Stimulated activated CD4-positive, alpha-beta T cell treated with anti-CD3 and anti-CD28 coated beads, Interleukin-2, amount 100 ng/mL, for 48 hours (primary cell): Measurements from ENCODE around the gene SLC25A44.
"Not testable (repeated sequence)": the region's sequence is repeated elsewhere in the genome, so short reads cannot be mapped to it uniquely, and the experiment has no call there.

Experiments
- DNase-seq, 2 donors: peaks; one replicate each; pipeline ENCODE4 v3.0.0-alpha.2; 2020

SLC25A44 gene

DNA sequence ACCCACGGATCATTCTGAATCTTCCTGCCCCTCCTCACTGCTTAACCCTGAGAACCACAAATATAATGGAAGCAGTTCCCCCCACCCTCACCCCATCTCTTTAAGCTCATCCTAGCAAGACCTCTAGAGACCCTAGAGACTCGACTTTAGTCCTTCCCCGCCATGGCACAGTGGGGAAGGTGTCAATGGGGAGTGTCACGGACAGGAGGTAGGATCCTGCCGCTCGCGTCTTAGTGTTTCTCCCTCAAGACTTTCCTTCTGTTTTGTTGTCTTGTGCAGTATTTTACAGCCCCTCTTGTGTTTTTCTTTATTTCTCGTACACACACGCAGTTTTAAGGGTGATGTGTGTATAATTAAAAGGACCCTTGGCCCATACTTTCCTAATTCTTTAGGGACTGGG, 18.2 kb downstream of the SLC25A44 start:
- no peak for DNase-seq

DNA sequence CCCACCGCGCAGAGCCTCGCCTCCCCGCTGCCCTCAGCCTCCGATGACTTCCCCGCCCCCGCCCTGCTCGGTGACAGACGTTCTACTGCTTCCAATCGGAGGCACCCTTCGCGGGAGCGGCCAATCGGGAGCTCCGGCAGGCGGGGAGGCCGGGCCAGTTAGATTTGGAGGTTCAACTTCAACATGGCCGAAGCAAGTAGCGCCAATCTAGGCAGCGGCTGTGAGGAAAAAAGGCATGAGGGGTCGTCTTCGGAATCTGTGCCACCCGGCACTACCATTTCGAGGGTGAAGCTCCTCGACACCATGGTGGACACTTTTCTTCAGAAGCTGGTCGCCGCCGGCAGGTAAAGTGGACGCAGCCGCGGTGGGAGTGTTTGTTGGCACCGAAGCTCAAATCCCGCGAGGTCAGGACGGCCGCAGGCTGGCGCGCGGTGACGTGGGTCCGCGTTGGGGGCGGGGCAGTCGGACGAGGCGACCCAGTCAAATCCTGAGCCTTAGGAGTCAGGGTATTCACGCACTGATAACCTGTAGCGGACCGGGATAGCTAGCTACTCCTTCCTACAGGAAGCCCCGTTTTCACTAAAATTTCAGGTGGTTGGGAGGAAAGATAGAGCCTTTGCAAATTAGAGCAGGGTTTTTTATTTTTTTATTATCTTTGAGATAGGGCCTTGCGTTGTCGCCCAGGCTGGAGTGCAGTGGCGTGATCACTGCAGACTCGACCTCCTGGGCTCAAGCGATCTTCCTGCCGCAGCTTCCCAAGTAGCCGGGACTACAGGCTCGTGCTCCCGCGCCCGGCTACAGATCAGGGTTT, 19.1 kb downstream of the SLC25A44 start, which contains the start of gene PMF1:
TSS of gene PMF1 (plus strand) at position 175 of the 811 bp plus-strand sequence. CDS start at position 184, 9 bp downstream.
- DNase-seq: peak; percentile 93 to 94

DNA sequence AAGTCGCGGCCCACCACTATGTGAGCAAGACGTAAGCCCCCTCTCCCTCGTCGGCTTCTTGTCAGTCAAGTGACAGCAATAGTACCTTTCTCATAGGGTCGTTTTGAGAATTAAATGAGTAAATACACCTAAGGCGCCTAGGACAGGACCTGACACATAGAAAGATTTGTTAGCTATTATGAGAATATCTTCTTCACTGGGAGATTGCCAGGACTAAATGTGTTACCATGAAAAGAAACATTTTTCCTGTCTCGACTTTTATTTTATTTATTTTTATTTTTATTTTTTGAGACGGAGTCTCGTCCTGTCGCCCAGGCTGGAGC, 19.7 kb downstream of the SLC25A44 start:
- DNase-seq: no peak

DNA sequence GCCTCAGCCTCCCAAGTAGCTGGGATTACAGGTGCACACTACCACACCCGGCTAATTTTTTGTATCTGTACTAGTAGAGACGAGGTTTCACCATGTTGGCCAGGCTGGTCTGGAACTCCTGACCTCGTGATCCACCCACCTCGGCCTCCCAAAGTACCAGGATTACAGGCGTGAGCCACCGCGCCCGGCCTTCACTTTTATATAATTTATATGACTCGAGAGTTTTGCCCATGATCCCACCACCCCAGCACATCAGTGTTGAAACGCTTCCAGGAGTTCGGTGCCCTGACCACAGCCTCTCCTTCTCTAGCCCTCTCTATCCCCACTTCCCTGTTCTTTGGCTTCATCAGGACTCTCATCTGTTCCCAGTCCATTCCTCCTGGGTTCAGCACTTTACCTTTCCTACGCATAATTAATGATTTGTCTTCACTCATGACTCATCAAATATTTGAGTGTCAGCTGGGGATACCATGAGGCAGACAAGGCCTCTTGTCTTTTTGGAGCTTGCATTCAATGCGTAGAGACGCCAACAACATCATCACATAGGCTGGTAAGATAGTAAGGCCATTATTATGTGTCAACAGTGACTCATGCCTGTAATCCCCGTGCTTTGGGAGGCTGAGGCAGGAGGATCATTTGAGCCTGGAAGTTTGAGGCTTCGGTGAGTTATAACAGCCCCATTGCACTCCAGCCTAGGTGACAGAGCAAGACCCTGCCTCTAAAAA, 20.3 kb downstream of the SLC25A44 start:
- no peak for DNase-seq

DNA sequence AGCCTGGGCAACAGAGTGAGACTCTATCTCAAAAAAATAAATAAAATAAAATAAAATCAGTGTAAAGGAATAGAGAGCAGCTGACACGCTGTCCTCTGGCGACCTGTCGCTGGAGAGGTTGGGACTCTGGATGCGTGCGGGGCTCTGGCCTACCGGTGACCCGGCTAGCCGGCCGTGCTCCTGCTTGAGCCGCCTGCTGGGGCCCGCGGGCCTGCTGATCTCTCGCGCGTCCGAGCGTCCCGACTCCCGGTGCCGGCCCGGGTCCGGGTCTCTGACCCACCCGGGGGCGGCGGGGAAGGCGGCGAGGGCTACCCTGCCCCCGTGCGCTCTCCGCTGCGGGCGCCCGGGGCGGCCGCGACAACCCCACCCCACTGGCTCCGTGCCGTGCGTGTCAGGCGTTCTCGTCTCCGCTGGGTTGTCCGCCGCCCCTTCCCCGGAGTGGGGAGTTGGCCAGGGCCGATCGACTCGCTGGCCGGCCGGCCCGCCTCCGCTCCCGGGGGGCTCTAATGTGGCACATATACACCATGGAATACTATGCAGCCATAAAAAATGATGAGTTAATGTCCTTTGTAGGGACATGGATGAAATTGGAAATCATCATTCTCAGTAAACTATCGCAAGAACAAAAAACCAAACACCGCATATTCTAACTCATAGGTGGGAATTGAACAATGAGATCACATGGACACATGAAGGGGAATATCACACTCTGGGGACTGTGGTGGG, 22.6 kb downstream of the SLC25A44 start:
- not testable (repeated sequence) for DNase-seq

DNA sequence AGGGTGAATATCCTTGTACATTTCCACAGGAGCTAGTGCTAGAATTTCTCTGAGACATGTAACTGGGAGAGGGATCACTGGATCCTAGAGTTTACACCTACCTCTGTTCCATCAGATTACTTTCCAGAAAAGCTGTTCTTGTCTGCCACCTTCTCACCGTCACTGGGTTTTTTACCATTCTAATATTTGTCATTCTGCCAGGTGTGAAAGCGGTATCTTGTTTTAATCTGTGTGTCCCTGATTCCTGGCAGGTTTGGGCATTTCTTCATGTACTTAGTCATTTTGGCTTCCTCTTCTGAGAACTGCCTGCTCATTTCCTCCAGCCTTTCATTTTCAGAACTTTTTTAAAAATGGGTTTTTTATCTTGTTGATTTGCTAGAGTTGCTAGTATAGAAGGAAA, 24.0 kb downstream of the SLC25A44 start:
- no peak for DNase-seq

DNA sequence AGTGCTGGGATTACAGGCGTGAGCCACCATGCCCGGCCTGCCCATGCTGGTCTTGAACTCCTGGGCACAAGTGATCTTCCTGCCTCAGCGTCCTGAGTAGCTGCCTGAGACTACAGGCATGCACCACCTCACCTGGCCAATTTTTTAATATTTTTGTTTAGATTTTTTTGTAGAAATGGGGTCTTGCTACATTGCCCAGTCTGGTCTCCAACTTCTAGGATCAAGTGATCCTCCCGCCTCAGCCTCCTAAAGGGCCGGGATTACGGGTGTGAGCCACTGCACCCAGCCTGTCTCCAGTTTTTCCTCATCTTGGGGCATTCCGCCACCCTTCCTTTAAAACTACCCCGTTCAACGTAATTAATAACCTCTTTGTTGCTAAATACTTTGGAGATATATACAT, 26.3 kb downstream of the SLC25A44 start:
- DNase-seq: no peak

DNA sequence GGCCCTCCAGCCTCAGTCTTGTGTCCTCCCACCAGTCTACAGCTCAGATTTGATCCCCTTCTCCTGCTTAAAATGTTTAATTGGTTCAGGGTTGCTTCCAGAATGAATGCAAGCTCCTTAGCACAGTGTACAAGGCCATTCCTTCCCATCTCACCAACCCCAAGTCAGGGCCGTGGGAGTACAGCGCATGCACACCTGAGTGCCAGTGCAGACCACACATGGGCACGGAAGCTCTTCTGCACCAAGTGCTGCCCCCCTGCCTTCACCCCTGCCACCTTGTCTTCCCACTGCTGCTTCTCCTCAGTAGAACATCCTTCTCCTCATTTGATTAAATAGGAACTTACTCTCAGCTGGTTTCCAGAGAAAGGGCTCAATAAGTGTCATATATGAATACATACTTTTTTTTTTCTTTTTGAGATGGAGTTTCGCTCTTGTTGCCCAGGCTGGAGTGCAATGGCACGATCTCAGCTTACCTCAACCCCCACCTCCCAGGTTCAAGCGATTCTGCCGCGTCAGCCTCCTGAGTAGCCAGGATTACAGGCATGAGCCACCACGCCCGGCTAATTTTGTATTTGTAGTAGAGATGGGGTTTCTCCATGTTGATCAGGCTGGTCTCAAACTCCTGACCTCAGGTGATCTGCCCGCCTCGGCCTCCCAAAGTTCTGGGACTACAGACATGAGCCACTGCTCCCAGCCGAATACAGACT, 28.2 kb downstream of the SLC25A44 start:
- no peak for DNase-seq

DNA sequence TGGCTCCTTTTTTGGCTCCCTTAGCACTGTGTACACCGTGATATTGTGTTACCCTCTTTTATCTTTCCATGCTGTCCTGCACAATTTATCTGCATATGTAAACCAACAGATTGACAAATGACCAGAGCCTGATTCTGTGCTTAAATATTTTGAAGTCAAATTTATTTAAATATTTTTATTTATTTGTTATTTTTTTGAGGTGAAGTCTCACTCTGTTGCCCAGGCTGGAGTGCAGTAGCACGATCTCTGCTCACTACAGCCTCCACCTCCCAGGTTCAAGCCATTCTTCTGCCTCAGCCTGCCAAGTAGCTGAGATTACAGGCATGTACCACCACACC, 31.7 kb downstream of the SLC25A44 start:
- no peak for DNase-seq

DNA sequence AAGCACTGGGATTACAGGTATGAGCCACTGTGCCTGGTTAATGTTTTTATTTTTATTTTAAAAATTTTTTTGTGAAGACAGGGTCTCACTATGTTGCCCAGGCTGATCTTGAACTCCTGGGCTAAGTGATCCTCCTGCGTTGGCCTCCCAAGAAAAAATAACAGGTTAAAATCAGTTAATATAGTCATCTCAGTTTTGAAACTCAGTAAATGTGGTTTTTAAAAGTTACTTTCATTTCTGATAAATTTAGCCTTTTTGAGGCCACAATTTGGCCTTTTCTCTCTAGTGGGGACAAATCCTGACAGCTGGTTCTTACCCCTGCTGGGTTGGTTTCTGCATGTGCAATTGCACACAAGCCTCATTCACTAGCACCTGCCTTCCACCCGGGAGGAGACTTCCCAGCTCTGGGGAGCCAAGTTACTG, 32.2 kb downstream of the SLC25A44 start:
- no peak for DNase-seq

DNA sequence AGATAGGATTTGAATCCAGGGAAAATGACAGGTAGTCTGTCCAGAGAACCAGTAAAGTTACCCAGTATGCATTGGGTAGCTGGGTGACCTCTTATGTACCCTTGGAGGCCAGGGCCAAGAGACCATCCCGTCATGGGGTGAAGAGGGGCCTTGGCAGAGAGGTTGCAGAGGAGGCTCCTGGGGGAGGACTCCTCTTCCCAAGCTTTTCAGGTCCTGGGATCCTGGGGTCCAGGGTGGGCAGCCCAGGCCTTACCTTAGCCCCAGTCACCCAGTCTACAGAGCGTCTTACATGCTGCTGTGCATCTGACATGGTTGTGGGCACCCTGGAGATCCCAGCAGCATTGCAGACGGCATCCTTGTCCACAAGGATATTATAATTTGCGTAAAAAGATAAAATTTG, 32.9 kb downstream of the SLC25A44 start:
- no peak for DNase-seq

DNA sequence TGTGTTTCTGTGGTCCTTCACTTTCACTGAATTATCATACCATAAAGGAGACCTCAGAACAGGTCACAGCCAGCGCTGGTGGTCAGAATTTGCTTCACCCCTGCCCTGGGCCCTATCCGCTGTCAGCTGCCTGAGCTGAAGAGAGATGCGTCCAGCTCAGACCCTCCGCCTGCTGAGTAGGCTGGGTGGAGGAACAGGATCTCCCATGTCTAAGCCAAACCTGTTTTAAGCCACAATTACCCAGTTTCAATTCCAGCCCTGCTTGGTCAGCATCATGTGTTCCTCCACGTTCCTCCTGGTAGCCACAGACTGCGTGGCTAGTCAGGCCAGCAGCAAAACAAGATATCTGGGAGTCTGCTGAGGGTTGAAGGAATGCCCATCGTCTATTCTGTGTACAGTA, 34.6 kb downstream of the SLC25A44 start:
- DNase-seq: no peak

DNA sequence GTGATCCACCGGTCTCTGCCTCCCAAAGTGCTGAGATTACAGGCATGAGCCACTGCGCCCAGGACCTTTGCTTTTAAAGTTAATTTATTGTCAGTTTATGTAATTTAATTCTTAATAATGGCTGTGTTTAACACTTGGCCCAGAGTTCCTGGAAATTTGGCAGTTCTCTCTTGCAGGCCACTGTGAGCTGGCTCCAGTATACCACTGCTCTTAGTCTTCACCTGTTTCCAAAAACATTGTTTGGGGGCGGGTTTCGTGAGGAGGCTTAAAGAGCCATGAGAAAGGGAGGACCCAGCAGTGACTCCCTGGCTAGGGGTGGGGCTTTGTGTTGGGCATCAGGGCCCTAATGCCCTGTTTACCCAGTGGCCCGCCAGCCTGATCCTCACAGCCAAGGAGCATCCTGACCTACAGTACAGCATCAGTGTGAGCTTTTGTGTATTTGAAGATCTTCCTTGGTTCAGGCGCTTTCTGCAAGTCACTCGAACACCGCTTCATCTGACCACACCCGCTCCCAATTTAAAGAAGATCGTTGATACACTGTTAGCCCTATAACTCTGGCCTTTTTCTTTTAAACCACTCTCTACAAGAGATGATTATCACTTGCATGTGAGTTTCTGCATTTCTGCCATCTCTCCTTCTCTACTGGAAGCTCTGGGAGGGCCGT, 36.0 kb downstream of the SLC25A44 start:
- DNase-seq: no peak

DNA sequence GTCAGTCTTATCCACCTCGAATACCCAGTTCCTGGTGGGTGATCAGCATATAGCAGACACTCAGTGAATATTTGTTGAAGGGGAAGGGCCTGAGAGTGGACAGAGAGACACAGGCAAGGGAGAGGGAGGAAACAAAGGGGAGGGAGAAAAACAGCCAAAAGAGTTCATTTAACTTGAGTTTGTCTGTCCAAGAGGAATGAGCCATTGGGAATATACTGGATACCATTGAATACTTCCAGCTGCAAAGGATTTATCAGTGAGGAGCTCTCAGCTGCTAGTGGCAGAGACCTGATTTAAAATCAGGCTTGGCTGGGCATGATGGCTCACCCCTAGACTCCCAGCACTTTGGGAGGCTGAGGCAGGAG, 36.6 kb downstream of the SLC25A44 start:
- DNase-seq: no peak

DNA sequence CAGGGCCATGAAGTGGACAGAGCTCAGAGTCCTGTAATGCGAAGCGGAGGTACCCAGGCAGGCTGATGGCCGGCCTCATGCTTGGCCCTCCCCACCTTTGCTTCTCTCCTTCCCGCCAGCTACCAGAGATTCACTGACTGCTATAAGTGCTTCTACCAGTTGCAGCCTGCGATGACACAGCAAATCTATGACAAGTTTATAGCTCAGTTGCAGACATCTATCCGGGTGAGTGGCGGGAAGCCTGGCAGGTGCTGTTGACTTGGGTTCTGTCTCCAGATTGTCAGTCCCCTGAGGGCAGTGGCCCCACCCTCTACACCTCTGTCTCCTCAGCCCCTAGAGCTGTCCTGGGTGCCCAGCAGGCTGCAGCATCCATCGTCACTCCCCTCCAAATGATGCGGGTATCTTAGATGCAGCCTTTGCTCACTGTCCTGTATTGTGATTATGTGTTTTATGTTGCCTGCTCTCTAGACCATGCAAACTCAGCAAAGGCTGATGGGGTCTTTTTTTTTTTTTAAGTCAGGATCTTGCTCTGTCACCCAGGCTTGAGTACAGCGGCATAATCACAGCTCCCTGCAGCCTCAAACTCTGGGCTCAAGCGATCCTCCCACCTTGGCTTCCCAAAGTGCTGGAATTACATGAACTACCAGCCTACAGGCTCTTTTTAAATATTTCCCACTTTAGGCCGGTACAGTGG, 38.4 kb downstream of the SLC25A44 start:
- DNase-seq: no peak

DNA sequence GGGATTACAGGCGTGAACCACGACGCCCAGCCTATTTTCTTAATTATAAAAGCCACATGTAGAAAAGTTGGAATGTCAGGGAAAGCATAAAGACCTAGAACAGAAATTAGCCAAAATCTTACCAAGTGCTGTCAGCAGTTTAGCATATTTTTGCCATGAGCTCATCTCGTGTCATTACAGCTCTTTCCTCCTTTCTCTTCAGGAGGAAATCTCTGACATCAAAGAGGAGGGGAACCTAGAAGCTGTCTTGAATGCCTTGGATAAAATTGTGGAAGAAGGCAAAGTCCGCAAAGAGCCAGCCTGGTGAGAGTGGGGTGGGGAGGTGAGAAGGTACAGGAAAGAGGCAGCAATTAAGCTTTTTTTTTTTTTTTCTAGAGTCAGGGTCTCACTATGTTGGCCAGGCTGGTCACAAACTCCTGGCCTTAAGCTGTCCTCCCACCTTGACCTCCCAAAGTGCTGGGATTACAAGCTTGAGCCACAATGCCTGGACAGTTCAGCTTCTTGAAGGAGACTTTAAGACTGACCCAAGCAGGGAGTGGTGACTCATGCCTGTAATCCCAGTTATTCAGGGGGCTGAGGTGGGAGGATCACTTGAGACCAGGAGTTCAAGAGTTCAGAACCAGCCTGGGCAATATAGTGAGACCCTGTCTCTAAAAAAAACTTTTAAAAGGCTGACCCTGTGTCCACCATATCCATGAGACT, 39.7 kb downstream of the SLC25A44 start:
- DNase-seq: no peak

DNA sequence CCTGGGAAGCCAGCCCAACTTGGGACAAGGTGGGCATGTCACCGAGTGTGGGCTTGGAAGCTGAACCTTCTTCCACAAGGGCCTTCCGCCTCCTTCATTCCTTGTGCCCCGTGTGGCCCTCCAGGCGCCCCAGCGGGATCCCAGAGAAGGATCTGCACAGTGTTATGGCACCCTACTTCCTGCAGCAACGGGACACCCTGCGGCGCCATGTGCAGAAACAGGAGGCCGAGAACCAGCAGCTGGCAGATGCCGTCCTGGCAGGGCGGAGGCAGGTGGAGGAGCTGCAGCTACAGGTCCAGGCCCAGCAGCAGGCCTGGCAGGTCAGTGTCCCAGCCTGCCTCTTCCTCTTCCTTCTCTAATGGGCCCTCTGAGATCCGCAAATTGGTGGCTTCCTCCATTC, 42.3 kb downstream of the SLC25A44 start:
- DNase-seq: no peak

DNA sequence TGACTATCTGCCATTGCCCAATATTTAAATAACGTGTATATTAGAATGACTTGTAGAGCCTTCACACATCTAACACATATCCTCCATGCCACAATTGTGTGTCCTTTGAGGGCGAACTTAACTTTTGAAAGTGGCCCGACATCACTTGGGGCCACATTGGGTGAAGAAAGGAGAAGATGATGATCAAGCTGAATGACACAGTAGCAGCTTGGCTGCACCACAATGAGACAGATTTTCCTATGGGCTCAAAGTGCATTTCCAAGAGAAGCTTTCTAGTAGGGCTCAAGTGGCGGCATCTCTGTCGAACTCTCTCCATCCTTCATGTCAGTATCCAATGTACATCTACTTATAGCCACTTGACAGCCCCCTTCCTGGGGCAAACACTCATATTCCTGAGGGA, 44.3 kb downstream of the SLC25A44 start:
- DNase-seq: no peak

DNA sequence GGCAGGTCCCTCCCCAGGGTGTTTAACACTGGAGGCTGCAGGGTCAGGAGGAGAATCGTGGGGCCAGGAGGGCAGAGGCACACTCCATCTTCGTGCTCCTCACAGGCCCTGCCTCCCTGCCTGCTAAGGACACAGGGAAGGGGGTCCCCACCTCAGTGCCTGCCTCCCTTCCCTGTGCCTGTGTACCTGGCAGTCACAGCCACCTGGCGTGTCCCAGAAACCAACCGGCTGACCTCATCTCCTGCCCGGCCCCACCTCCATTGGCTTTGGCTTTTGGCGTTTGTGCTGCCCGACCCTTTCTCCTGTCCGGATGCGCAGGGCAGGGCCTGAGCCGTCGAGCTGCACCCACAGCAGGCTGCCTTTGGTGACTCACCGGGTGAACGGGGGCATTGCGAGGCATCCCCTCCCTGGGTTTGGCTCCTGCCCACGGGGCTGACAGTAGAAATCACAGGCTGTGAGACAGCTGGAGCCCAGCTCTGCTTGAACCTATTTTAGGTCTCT, 47.5 kb downstream of the SLC25A44 start:
- no peak for DNase-seq

DNA sequence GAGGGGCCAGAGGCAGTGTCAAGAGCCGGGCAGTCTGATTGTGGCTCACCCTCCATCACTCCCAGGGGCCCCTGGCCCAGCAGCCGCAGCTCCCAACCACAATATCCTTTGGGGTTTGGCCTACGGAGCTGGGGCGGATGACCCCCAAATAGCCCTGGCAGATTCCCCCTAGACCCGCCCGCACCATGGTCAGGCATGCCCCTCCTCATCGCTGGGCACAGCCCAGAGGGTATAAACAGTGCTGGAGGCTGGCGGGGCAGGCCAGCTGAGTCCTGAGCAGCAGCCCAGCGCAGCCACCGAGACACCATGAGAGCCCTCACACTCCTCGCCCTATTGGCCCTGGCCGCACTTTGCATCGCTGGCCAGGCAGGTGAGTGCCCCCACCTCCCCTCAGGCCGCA, 48.0 kb downstream of the SLC25A44 start, which contains the start of gene BGLAP:
TSS of gene BGLAP (plus strand) at position 259 of the 400 bp plus-strand sequence. CDS start at position 307, 48 bp downstream.
- DNase-seq: no peak

DNA sequence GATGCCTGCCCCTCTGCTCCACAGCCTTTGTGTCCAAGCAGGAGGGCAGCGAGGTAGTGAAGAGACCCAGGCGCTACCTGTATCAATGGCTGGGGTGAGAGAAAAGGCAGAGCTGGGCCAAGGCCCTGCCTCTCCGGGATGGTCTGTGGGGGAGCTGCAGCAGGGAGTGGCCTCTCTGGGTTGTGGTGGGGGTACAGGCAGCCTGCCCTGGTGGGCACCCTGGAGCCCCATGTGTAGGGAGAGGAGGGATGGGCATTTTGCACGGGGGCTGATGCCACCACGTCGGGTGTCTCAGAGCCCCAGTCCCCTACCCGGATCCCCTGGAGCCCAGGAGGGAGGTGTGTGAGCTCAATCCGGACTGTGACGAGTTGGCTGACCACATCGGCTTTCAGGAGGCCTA, 48.8 kb downstream of the SLC25A44 start:
- no peak for DNase-seq
